Measurements from ENCODE around the gene TMEM59L. TPM values are rescaled to one million over a fixed set of nuclear protein-coding genes. Genes with fewer than 3 reads are reported as not detected.

Gene TMEM59L
- total and polyA plus RNA-seq, 10 of the 15 experiments (the other 5 are each of a cell fraction or from before 2014, with no cell fraction given): 0.06 TPM; not detected in 9

GRCh38 chr19:18603958-18604819, 8.5 kb upstream of the TMEM59L start (continued):
- no peak for TF ChIP-seq E2F8 (IDR thresholded peaks at IDR 0.05; ENCODE audit: low read depth, partially characterized antibody)
- no peak for TF ChIP-seq ZNF24 (IDR thresholded peaks at IDR 0.05)
- no peak for TF ChIP-seq BACH1 (IDR thresholded peaks at IDR 0.05; ENCODE audit: borderline replicate concordance)
- TF ChIP-seq IKZF1 (conservative IDR thresholded peaks at IDR 0.05): no peak

DNA sequence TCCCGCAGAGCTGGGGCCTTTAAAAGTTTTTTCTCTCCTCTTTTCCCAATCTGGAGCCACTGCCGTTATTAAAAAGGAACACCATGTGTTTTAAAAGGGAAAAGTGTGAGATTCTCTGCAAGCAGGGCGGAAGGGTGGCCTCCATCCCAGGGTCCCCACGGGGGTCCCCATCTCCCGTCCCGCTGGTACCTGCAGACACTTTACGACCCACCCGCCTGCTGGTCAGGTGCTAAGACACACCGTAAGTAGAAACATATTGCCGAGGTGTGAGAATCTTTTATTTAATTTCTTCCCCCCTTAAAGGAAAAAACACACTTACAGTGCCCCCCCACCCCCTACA, 7.9 kb upstream of the TMEM59L start:
- Histone ChIP-seq H3K27me3 (replicated peaks in 1 of 2; ENCODE audit: control insufficient read depth in 2 of 2, insufficient read depth in 2 of 2, low read length in 1 of 2) (peaks cover 17 to 20% of the 10 kb centered on the region in 2 experiments), H3K27ac (ENCODE audit: control insufficient read depth, insufficient read depth) (no peak overlapping the region), H3K4me3 (no peak overlapping the region), H2AFZ (ENCODE audit: control insufficient read depth, low read depth, low read length) (no peak overlapping the region), H3K9me3 (replicated peaks; ENCODE audit: control insufficient read depth, insufficient read depth, low read length) (no peaks in the 10 kb centered on the region), H3K79me2 (ENCODE audit: control insufficient read depth, insufficient read depth, low read length) (no peaks in the 10 kb centered on the region), H3K4me1 (ENCODE audit: control insufficient read depth, insufficient read depth, low read length) (no peaks in the 10 kb centered on the region), H3K36me3 (ENCODE audit: control insufficient read depth in 2 of 2, insufficient read depth in 2 of 2, low read length in 1 of 2) (no peaks in the 10 kb centered on the region), H4K20me1 (ENCODE audit: control insufficient read depth, insufficient read depth) (no peaks in the 10 kb centered on the region; the same call in none of the 2 replicates), H3K4me2 (ENCODE audit: control insufficient read depth, insufficient read depth) (no peak overlapping the region), H3K9ac (ENCODE audit: control insufficient read depth, insufficient read depth, low read length) (no peak overlapping the region)
- intact Hi-C loops (cut with micrococcal nuclease; ENCODE audit: unreplicated experiment) (no loop called here), in situ Hi-C loops (cut with MboI) (no loop called here)
- ChIA-PET POLR2A (no interaction called here), RAD21 (ENCODE audit: unreplicated experiment) (no interaction called here), SMC1A (ENCODE audit: uncharacterized antibody, unreplicated experiment) (no interaction called here), CTCF (no interaction called here)
- FAIRE-seq: no peak
- no peak for ATAC-seq
- DNase-seq (ENCODE audit: low read depth, low spot score): no peak
- no TSS peak for BruUV-seq (replicated peaks)
- WGBS (ENCODE audit: insufficient coverage, insufficient replicate concordance, low lambda C conversion rate, missing lambda C conversion rate): 15% methylated on average over 10 of the region's 10 CpGs
- TF ChIP-seq SREBF1 (IDR thresholded peaks at IDR 0.05; ENCODE audit: low read length): no peak
- TF ChIP-seq NR2F1 (conservative IDR thresholded peaks at IDR 0.05): no peak
- TF ChIP-seq ASH2L (IDR thresholded peaks at IDR 0.05; ENCODE audit: borderline replicate concordance, low read depth): no peak
- no peak for TF ChIP-seq POU2F2 (IDR thresholded peaks at IDR 0.05; ENCODE audit: borderline replicate concordance, low read depth, low read length)
- no peak for TF ChIP-seq NFIC (IDR thresholded peaks at IDR 0.05; ENCODE audit: low read depth, low read length)
- TF ChIP-seq ZNF384 (IDR thresholded peaks at IDR 0.05; ENCODE audit: borderline replicate concordance, low read depth, low read length): no peak
- TF ChIP-seq MEF2B (IDR thresholded peaks at IDR 0.05; ENCODE audit: partially characterized antibody, poor library complexity, severe bottlenecking): no peak
- TF ChIP-seq, protein P1, sequence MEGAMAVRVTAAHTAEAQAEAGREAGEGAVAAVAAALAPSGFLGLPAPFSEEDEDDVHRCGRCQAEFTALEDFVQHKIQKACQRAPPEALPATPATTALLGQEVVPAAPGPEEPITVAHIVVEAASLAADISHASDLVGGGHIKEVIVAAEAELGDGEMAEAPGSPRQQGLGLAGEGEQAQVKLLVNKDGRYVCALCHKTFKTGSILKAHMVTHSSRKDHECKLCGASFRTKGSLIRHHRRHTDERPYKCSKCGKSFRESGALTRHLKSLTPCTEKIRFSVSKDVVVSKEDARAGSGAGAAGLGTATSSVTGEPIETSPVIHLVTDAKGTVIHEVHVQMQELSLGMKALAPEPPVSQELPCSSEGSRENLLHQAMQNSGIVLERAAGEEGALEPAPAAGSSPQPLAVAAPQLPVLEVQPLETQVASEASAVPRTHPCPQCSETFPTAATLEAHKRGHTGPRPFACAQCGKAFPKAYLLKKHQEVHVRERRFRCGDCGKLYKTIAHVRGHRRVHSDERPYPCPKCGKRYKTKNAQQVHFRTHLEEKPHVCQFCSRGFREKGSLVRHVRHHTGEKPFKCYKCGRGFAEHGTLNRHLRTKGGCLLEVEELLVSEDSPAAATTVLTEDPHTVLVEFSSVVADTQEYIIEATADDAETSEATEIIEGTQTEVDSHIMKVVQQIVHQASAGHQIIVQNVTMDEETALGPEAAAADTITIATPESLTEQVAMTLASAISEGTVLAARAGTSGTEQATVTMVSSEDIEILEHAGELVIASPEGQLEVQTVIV (IDR thresholded peaks at IDR 0.05; ENCODE audit: borderline replicate concordance, partially characterized antibody): no peak
- TF ChIP-seq SP1 (IDR thresholded peaks at IDR 0.05; ENCODE audit: low read depth, low read length): no peak
- no peak for TF ChIP-seq JUNB (IDR thresholded peaks at IDR 0.05)
- TF ChIP-seq ZBED1 (IDR thresholded peaks at IDR 0.05; ENCODE audit: borderline replicate concordance): no peak
- TF ChIP-seq RBBP5 (conservative IDR thresholded peaks at IDR 0.05): no peak
- no peak for TF ChIP-seq BMI1 (IDR thresholded peaks at IDR 0.05; ENCODE audit: borderline replicate concordance)
- TF ChIP-seq RCOR1 (conservative IDR thresholded peaks at IDR 0.05; ENCODE audit: low read depth, low read length): no peak
- TF ChIP-seq SPI1 (IDR thresholded peaks at IDR 0.05; ENCODE audit: borderline replicate concordance, insufficient read depth, low read depth, low read length): no peak
